Gastroesophageal sphincter (tissue), 4 donors: ENCODE measurements around the gene SH2D3A. TPM values are rescaled to one million over a fixed set of nuclear protein-coding genes. Genes with fewer than 3 reads are reported as not detected.

Experiments used
- ATAC-seq: fragments of 150-250 bp; one replicate; pipeline ENCODE4 v1.9.1; 2016; ENCODE audit warnings: mild to moderate bottlenecking, moderate library complexity
- H3K27ac ChIP-seq, 4 donors: fragments of 200-600 bp; sonication (generic) in 3 of 4; 1 replicate in 3 of 4; 2 replicates in 1 of 4; pipeline ENCODE4 v1.5.1; 2016 to 2019
- H3K27me3 ChIP-seq: fragments of 200-600 bp; sonication (generic); one replicate; pipeline ENCODE4 v1.5.1; 2019
- H3K36me3 ChIP-seq, 2 donors: fragments of 200-600 bp; sonication (generic); one replicate each; pipeline ENCODE4 v1.5.1; 2019; ENCODE audit warnings: control low read depth in 1 of 2
- H3K4me1 ChIP-seq, 3 donors: fragments of 200-600 bp; sonication (generic); 1 replicate in 2 of 3; 2 replicates in 1 of 3; pipeline ENCODE4 v1.5.1; 2016 to 2019; ENCODE audit warnings: control low read depth in 2 of 3
- H3K4me3 ChIP-seq, 2 donors: fragments of 200-600 bp; sonication (generic); one replicate each; pipeline ENCODE4 v1.5.1; 2019; ENCODE audit warnings: mild to moderate bottlenecking in 1 of 2, moderate library complexity in 1 of 2
- H3K9me3 ChIP-seq, 3 donors: fragments of 200-600 bp; sonication (generic); one replicate each; pipeline ENCODE4 v1.5.1; 2017 to 2019; ENCODE audit warnings: control low read depth in 2 of 3
- CTCF ChIP-seq, 4 experiments: fragments of 200-600 bp in 2 of 4; fragments of 450-650 bp in 2 of 4; sonication (generic) in 1 of 4; IDR thresholded peaks; one replicate each; pipeline ENCODE4 v1.5.1; 2017 to 2019; ENCODE audit warnings: antibody characterized with exemption in 4 of 4, mild to moderate bottlenecking in 2 of 4, moderate library complexity in 2 of 4
- EP300 ChIP-seq: sonication (generic); formaldehyde crosslinking; IDR thresholded peaks from one replicate; pipeline ENCODE4 v1.6.1; 2017; ENCODE audit warnings: antibody characterized with exemption, mild to moderate bottlenecking
- POLR2A ChIP-seq, 2 donors: fragments of 450-650 bp; IDR thresholded peaks; one replicate each; pipeline ENCODE4 v1.6.1; 2017; ENCODE audit warnings: antibody characterized with exemption in 2 of 2, mild to moderate bottlenecking in 2 of 2, moderate library complexity in 1 of 2
- POLR2AphosphoS5 ChIP-seq: sonication (generic); formaldehyde crosslinking; IDR thresholded peaks from one replicate; pipeline ENCODE4 v1.6.1; 2017; ENCODE audit warnings: antibody characterized with exemption
- WGBS, 2 donors: methylation state at CpG; one replicate each; pipeline ENCODE4 v1.1.5; 2018; ENCODE audit warnings: low coverage in 1 of 2; 5-methylcytosine and 5-hydroxymethylcytosine counted together
- total RNA-seq, 4 donors: library from RNA; depleted of rRNA; stranded (reverse); fragments of >200 nt; gene quantifications; one replicate each; pipeline ENCODE4 v1.1.0, GENCODE V29; 2016

Gene SH2D3A
- total RNA-seq, 4 donors from 2014 or later, result 0.78 to 5.8 (median 1.7) TPM; not detected in 1

GRCh38 chr19:6707011-6707657, 60.1 kb downstream of the SH2D3A start:
- Histone ChIP-seq H3K36me3 (peaks cover 0 to 10% of the 10 kb centered on the region in 2 donors), H3K9me3 (no peaks in the 10 kb centered on the region), H3K4me1 (peaks cover 0 to 10% (median 0%) of the 10 kb centered on the region in 3 donors), H3K4me3 (no peak overlapping the region), H3K27me3 (peaks cover 70% of the 10 kb centered on the region), H3K27ac (no peak overlapping the region)
- TF ChIP-seq POLR2AphosphoS5, result no peak
- no peak for TF ChIP-seq POLR2A (IDR thresholded peaks at IDR 0.05)
- TF ChIP-seq EP300, result no peak
- TF ChIP-seq CTCF (IDR thresholded peaks at IDR 0.05), result no peak
- 84% methylated on average over 12 of the region's 44 CpGs; no CpG with 5 or more reads in 1 of the 2 donors for WGBS, 2 donors
- ATAC-seq, result no peak

GRCh38 chr19:6706633-6706958, 60.6 kb downstream of the SH2D3A start:
- no peak overlapping the region for H3K27ac ChIP-seq
- peaks cover 70% of the 10 kb centered on the region for H3K27me3 ChIP-seq
- H3K4me3 ChIP-seq, result no peak overlapping the region
- WGBS, 2 donors, result no CpG with 5 or more reads among the region's 3 CpGs
- H3K9me3 ChIP-seq, result no peaks in the 10 kb centered on the region
- peaks cover 0 to 13% of the 10 kb centered on the region in 2 donors for H3K36me3 ChIP-seq
- TF ChIP-seq EP300, result no peak
- TF ChIP-seq POLR2A (IDR thresholded peaks at IDR 0.05), result no peak
- no peak for TF ChIP-seq POLR2AphosphoS5
- TF ChIP-seq CTCF (IDR thresholded peaks at IDR 0.05), result no peak
- no peak for ATAC-seq
- H3K4me1 ChIP-seq, result peaks cover 0 to 10% (median 0%) of the 10 kb centered on the region in 3 donors

- ATAC-seq, result no peak
Observed at GRCh38 chr19:6705931-6706632, 61.2 kb downstream of the SH2D3A start.

More at GRCh38 chr19:6705931-6706632, 61.2 kb downstream of the SH2D3A start:
- TF ChIP-seq POLR2A (IDR thresholded peaks at IDR 0.05) (no peak), CTCF (IDR thresholded peaks at IDR 0.05) (no peak), EP300 (no peak), POLR2AphosphoS5 (no peak)
- H3K27me3 ChIP-seq, result peaks cover 65% of the 10 kb centered on the region
- no peak overlapping the region for H3K27ac ChIP-seq
- H3K4me1 ChIP-seq, result peaks cover 0 to 10% (median 0%) of the 10 kb centered on the region in 3 donors
- H3K4me3 ChIP-seq, result no peak overlapping the region
- H3K36me3 ChIP-seq, result peaks cover 0 to 13% of the 10 kb centered on the region in 2 donors
- 60 to 79% methylated on average over 1 to 10 of the region's 11 CpGs for WGBS, 2 donors
- no peaks in the 10 kb centered on the region for H3K9me3 ChIP-seq

Other genes with a start within 250 kb of the SH2D3A start
- under 1 TPM in 2 of 4 donors, not detected in 2; 0.17 to 0.27 TPM for gene TNFSF9, start 236.4 kb downstream of the SH2D3A start, total RNA-seq
- 1 to 10 TPM in 1 of 4 donors, not detected in 3; 2.2 TPM for gene CD70, start 176.3 kb downstream of the SH2D3A start, total RNA-seq
- 1 to 10 TPM in 2 of 4 donors, under 1 TPM in 2; 0.16 to 2.4 (median 0.81) TPM for gene TNFSF14, start 97.3 kb downstream of the SH2D3A start, total RNA-seq
- gene C3, start 46.8 kb downstream of the SH2D3A start, total RNA-seq, result 100 to 1,000 TPM; 246 to 757 (median 594) TPM
- gene GPR108, start 29.9 kb downstream of the SH2D3A start, total RNA-seq, result 10 to 100 TPM; 44.0 to 68.8 (median 60.1) TPM
- 100 to 1,000 TPM in 3 of 4 donors, 10 to 100 TPM in 1; 94.1 to 129 (median 104) TPM for gene TRIP10, start 27.8 kb downstream of the SH2D3A start, total RNA-seq
- 1 to 10 TPM; 2.3 to 7.8 (median 5.7) TPM for gene VAV1, start 5.3 kb upstream of the SH2D3A start, total RNA-seq
- gene ADGRE1, start 120.1 kb upstream of the SH2D3A start, total RNA-seq, result under 1 TPM in 1 of 4 donors, not detected in 3; 0.13 TPM